IMR-90 (cell line): ENCODE measurements around the gene SLC26A11.

Source experiments
- BHLHE40 ChIP-seq: fragments of 150-350 bp; IDR thresholded peaks from 2 replicates; pipeline ENCODE4 v1.6.1; 2016; ENCODE audit warnings: mild to moderate bottlenecking, low read depth, low read length
- CTCF ChIP-seq: conservative IDR thresholded peaks from 2 replicates; pipeline ENCODE4 v1.5.1; 2012; ENCODE audit warnings: mild to moderate bottlenecking, low read depth, low read length, improper control_type of control experiment
- MAZ ChIP-seq: IDR thresholded peaks from 2 replicates; pipeline ENCODE4 v1.6.1; 2012; ENCODE audit warnings: low read depth, mild to moderate bottlenecking, low read length, improper control_type of control experiment, moderate library complexity, borderline replicate concordance
- MXI1 ChIP-seq: IDR thresholded peaks from 2 replicates; pipeline ENCODE4 v1.6.1; 2012; ENCODE audit warnings: low read depth, mild to moderate bottlenecking, low read length, moderate library complexity, borderline replicate concordance
- SMC3 ChIP-seq: fragments of 150-350 bp; IDR thresholded peaks from 2 replicates; pipeline ENCODE4 v1.6.1; 2016; ENCODE audit warnings: low read depth, mild to moderate bottlenecking, antibody characterized with exemption, low read length, moderate library complexity
- USF2 ChIP-seq: fragments of 150-350 bp; IDR thresholded peaks from 2 replicates; pipeline ENCODE4 v1.6.1; 2017; ENCODE audit warnings: mild to moderate bottlenecking, antibody characterized with exemption, low read length, low read depth

- no peak for TF ChIP-seq MXI1
- TF ChIP-seq CTCF = no peak
- TF ChIP-seq SMC3 = no peak
- no peak for TF ChIP-seq BHLHE40
- TF ChIP-seq USF2 = no peak
- TF ChIP-seq MAZ = peak; percentile 50; the same call in 1 of the 2 replicates
Observed at GRCh38 chr17:80220736-80221215, 549 bp downstream of the SLC26A11 start.
